Measurements from ENCODE around the gene CORO7. TPM values are rescaled to one million over a fixed set of nuclear protein-coding genes. Genes with fewer than 3 reads are reported as not detected.

CORO7 gene
- total and polyA plus RNA-seq, 11 donors, result 7.2 to 39.7 (median 10.1) TPM

DNA sequence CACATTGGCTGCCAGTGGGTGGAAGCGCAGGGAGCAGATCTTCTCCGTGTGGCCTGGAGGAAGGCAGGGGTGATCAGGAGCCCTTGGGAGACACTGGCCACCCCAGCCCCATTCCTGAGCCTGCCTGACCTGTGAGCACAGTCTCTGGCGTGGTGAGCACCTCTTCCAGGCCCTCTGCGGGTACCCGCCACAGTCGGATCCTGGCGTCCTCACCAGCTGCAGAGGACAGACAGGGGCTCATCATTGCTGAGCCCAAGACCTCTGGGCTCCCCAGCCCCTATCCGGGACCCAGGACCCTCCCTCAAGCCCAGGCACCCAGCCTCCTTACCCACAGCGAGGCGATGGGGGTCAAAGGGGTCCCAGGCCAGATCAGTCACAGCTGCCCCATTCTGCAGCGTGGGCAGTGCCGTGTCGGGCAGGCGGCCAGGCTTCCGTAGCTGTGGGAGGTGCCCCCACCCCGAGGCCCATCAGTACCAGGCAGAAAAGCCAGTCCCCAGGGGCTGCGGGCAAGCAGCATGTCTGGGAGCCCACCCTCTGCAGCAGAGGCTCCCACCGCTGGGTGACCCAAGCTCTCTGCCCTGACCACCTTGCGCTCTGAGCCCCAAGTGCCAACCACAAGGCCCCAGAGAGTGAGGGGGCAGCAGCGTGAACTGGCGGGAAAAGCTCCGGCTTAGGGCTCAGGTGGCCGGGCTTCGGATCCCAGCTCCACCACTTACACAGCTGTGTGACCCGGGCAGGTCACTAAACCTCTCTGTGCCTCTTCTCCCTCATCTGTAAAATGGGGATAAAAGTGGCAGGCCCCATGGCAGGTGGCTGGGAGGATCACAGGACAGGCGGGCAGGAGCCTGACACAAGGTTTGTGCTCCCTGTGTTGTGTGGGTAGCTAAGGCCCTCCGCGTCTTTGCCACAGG lies 55.1 kb downstream of the CORO7 start:
- no peak overlapping the region for H3K27ac ChIP-seq
- no peak for DNase-seq
- H3K9me3 ChIP-seq, result no peaks in the 10 kb centered on the region
- H3K36me3 ChIP-seq, result peaks cover 0 to 77% (median 42%) of the 10 kb centered on the region in 9 donors
- intact Hi-C loops (cut with DNase I), result loop anchor here in 1 of 10 donors (2.0 kb wide), 1 partner anchor 40 kb away; no protein-coding TSS in a partner anchor
- peaks cover 0 to 3% (median 0%) of the 10 kb centered on the region in 12 donors for H3K4me1 ChIP-seq
- ATAC-seq, result no peak
- WGBS, 4 donors, result 84 to 100% (median 96%) methylated on average over 7 to 28 of the region's 28 CpGs
- no peaks in the 10 kb centered on the region for H3K27me3 ChIP-seq
- TF ChIP-seq, protein P1, sequence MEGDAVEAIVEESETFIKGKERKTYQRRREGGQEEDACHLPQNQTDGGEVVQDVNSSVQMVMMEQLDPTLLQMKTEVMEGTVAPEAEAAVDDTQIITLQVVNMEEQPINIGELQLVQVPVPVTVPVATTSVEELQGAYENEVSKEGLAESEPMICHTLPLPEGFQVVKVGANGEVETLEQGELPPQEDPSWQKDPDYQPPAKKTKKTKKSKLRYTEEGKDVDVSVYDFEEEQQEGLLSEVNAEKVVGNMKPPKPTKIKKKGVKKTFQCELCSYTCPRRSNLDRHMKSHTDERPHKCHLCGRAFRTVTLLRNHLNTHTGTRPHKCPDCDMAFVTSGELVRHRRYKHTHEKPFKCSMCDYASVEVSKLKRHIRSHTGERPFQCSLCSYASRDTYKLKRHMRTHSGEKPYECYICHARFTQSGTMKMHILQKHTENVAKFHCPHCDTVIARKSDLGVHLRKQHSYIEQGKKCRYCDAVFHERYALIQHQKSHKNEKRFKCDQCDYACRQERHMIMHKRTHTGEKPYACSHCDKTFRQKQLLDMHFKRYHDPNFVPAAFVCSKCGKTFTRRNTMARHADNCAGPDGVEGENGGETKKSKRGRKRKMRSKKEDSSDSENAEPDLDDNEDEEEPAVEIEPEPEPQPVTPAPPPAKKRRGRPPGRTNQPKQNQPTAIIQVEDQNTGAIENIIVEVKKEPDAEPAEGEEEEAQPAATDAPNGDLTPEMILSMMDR (IDR thresholded peaks at IDR 0.05), result no peak
- TF ChIP-seq POLR2A (IDR thresholded peaks at IDR 0.05), result no peak
- no peak overlapping the region for H3K4me3 ChIP-seq

DNA sequence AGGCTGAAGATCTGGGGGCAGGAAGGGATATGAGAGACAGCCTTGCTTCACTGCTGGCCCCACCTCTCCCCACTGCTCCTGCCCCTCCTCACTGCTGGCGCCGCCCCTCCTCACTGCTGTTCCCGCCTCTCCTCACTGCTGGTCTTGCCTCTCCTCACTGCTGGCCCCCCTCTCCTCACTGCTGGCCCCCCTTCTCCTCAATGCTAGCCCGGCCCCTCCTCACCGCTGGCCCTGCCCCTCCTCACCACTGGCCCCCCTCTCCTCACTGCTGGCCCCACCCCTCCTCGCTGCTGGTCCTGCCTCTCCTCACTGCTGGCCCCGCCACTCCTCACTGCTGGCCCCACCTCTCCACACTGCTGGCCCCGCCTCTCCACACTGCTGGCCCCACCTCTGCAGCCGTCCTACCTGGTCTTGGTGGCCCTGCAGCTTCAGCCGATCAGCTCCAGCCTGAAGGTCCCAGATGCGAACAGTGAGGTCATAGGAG lies 55.8 kb downstream of the CORO7 start:
- no peak overlapping the region for H3K4me3 ChIP-seq
- no peaks in the 10 kb centered on the region for H3K27me3 ChIP-seq
- peak in 2 of 4 donors; percentile 6 to 9 for ATAC-seq
- no peak for TF ChIP-seq POLR2A (IDR thresholded peaks at IDR 0.05)
- TF ChIP-seq, protein P1 (IDR thresholded peaks at IDR 0.05), result no peak
- intact Hi-C loops (cut with DNase I), result loop anchor here in 1 of 10 donors (2.0 kb wide), 1 partner anchor 40 kb away; no protein-coding TSS in a partner anchor
- peaks cover 0 to 3% (median 0%) of the 10 kb centered on the region in 12 donors for H3K4me1 ChIP-seq
- no peak overlapping the region for H3K27ac ChIP-seq
- WGBS, 4 donors, result 87 to 97% (median 91%) methylated on average over 10 to 11 of the region's 11 CpGs
- no peak for DNase-seq
- H3K9me3 ChIP-seq, result no peaks in the 10 kb centered on the region
- H3K36me3 ChIP-seq, result peaks cover 0 to 84% (median 42%) of the 10 kb centered on the region in 9 donors

- intact Hi-C loops (cut with DNase I), result loop anchor here (1.0 to 2.0 kb wide), 4 partner anchors 41 to 43 kb away; no protein-coding TSS in a partner anchor
- H3K4me1 ChIP-seq, result peaks cover 0 to 3% (median 0%) of the 10 kb centered on the region in 12 donors
- H3K9me3 ChIP-seq, result no peaks in the 10 kb centered on the region
- 94 to 97% (median 97%) methylated on average over 2 to 3 of the region's 3 CpGs for WGBS, 4 donors
- ATAC-seq, result no peak
- no peak for DNase-seq
- H3K4me3 ChIP-seq, result no peak overlapping the region
- H3K27ac ChIP-seq, result no peak overlapping the region
- no peak for TF ChIP-seq POLR2A (IDR thresholded peaks at IDR 0.05)
- TF ChIP-seq, protein P1 (IDR thresholded peaks at IDR 0.05), result no peak
- no peaks in the 10 kb centered on the region for H3K27me3 ChIP-seq
- H3K36me3 ChIP-seq, result peaks cover 0 to 82% (median 40%) of the 10 kb centered on the region in 9 donors
Observed at GRCh38 chr16:4359914-4360313, 56.5 kb downstream of the CORO7 start.
